HCT116 (cell line): ENCODE results near the gene PLPP2. TPM values are rescaled to one million over a fixed set of nuclear protein-coding genes. Genes with fewer than 3 reads are reported as not detected.

Experiments used
- ATAC-seq: fragments of 200-7000 bp; cut with Tn5 transposase; 2 replicates; pipeline ENCODE4 v1.9.1; 2020; ENCODE audit warnings: mild to moderate bottlenecking, moderate library complexity
- BruUV-seq: library from RNA; stranded (reverse); fragments of 400-500 nt; replicated peaks from 2 replicates; lab custom pipeline; 2021; lab: Mats Ljungman, UMichigan
- CTCF ChIA-PET: fragments of 300-600 bp; sonication (Branson Sonifier 250); formaldehyde crosslinking; loops from one replicate; lab custom pipeline; 2021; ENCODE audit warnings: antibody characterized with exemption; lab: Charles Lee
- POLR2A ChIA-PET: fragments of 300-600, 350-600 bp; sonication (Branson Sonifier 250); formaldehyde crosslinking; loops from one replicate; lab custom pipeline; 2021; ENCODE audit warnings: antibody characterized with exemption; lab: Charles Lee
- RAD21 ChIA-PET, 2 experiments: fragments of 300-600 bp; sonication (Branson Sonifier 250); formaldehyde crosslinking; loops; one replicate each; lab custom pipeline; 2023; ENCODE audit warnings: low total read pairs in 2 of 2; ENCODE audit not compliant: uncharacterized antibody in 2 of 2, unreplicated experiment in 2 of 2, low non-redundant PET in 1 of 2; lab: Charles Lee
- DNase-seq: peaks from one replicate; pipeline ENCODE4 v3.0.0-alpha.2; 2010; ENCODE audit warnings: low read depth, low spot score
- H2AFZ ChIP-seq: fragments of 200-600 bp; shearing (Covaris generic), sonication (generic); 2 replicates; pipeline ENCODE4 v1.6.1; 2017; ENCODE audit warnings: low read depth, mixed run types, mixed read lengths, antibody characterized with exemption, low read length; ENCODE audit not compliant: poor library complexity, severe bottlenecking
- H3K27ac ChIP-seq: 2 replicates; pipeline ENCODE4 v1.5.1; 2012; ENCODE audit warnings: low read depth, low read length
- H3K27me3 ChIP-seq: fragments of 200-600 bp; sonication (generic); 2 replicates; pipeline ENCODE4 v1.6.1; 2016; ENCODE audit warnings: mixed run types, low read length, mixed read lengths; ENCODE audit not compliant: insufficient read depth
- H3K36me3 ChIP-seq, 2 experiments: fragments of 200-500 bp in 1 of 2; fragments of 200-600 bp in 1 of 2; sonication (Bioruptor generic) in 1 of 2; sonication (generic) in 1 of 2; 2 replicates each; pipeline versions ENCODE4 v1.5.1 to v1.6.1; 2014 to 2016; ENCODE audit warnings: low read length in 2 of 2, inconsistent platforms in 1 of 2, mixed read lengths in 1 of 2, mixed run types in 1 of 2; ENCODE audit not compliant: insufficient read depth in 2 of 2, control insufficient read depth in 1 of 2
- H3K4me1 ChIP-seq, 2 experiments: fragments of 200-600 bp in 1 of 2; sonication (generic) in 1 of 2; 2 replicates each; pipeline versions ENCODE4 v1.5.1 to v1.6.1; 2012 to 2017; ENCODE audit warnings: low read length in 2 of 2, inconsistent platforms in 1 of 2, mild to moderate bottlenecking in 1 of 2, mixed read lengths in 1 of 2, mixed run types in 1 of 2, moderate library complexity in 1 of 2; ENCODE audit not compliant: insufficient read depth in 2 of 2, control insufficient read depth in 1 of 2
- H3K4me2 ChIP-seq: fragments of 200-600 bp; sonication (generic); 2 replicates; pipeline ENCODE4 v1.6.1; 2017; ENCODE audit warnings: mixed run types, low read length, mixed read lengths
- H3K4me3 ChIP-seq, 2 experiments: fragments of 200-600 bp in 1 of 2; sonication (generic) in 1 of 2; replicated peaks in 1 of 2; 2 replicates each; pipeline ENCODE4 v1.5.1; 2011 to 2016; ENCODE audit warnings: low read length in 2 of 2, control low read depth in 1 of 2, low read depth in 1 of 2, mild to moderate bottlenecking in 1 of 2, mixed read lengths in 1 of 2, mixed run types in 1 of 2
- H3K79me2 ChIP-seq: fragments of 200-600 bp; sonication (generic); 2 replicates; pipeline ENCODE4 v1.6.1; 2017; ENCODE audit warnings: mild to moderate bottlenecking, mixed run types, low read length, moderate library complexity, mixed read lengths; ENCODE audit not compliant: insufficient read depth
- H3K9ac ChIP-seq: fragments of 200-600 bp; sonication (generic); 2 replicates; pipeline ENCODE4 v1.6.1; 2016; ENCODE audit warnings: low read length, mixed read lengths
- H3K9me2 ChIP-seq: fragments of 200-600 bp; sonication (generic), shearing (Covaris generic); 2 replicates; pipeline ENCODE4 v1.6.1; 2017; ENCODE audit warnings: mixed run types, mild to moderate bottlenecking, moderate library complexity; ENCODE audit not compliant: insufficient read depth
- H3K9me3 ChIP-seq, 2 experiments: fragments of 200-500 bp in 1 of 2; fragments of 200-600 bp in 1 of 2; sonication (Bioruptor generic) in 1 of 2; sonication (generic) in 1 of 2; 2 replicates each; pipeline ENCODE4 v1.6.1; 2014 to 2017; ENCODE audit warnings: low read length in 2 of 2, mixed read lengths in 2 of 2, inconsistent platforms in 1 of 2, low read depth in 1 of 2, mild to moderate bottlenecking in 1 of 2, mixed run types in 1 of 2, moderate library complexity in 1 of 2; ENCODE audit not compliant: control insufficient read depth in 1 of 2, insufficient read depth in 1 of 2
- H4K20me1 ChIP-seq: fragments of 200-600 bp; sonication (generic), shearing (Covaris generic); 2 replicates; pipeline ENCODE4 v1.6.1; 2017; ENCODE audit warnings: mixed run types, mild to moderate bottlenecking, moderate library complexity; ENCODE audit not compliant: insufficient read depth
- ATF3 ChIP-seq: IDR thresholded peaks from 2 replicates; pipeline ENCODE4 v1.6.1; 2012
- CBX3 ChIP-seq: IDR thresholded peaks from 2 replicates; pipeline ENCODE4 v1.6.1; 2012; ENCODE audit warnings: low read depth
- CEBPB ChIP-seq: IDR thresholded peaks from 2 replicates; pipeline ENCODE4 v1.6.1; 2012; ENCODE audit warnings: low read depth
- CTCF ChIP-seq, 3 experiments: fragments of 200-600 bp in 1 of 3; sonication (generic) in 1 of 3; IDR thresholded peaks in 2 of 3; conservative IDR thresholded peaks in 1 of 3; 2 replicates each; pipeline ENCODE4 v1.5.1; 2012 to 2017; ENCODE audit warnings: low read depth in 2 of 3, low read length in 2 of 3, antibody characterized with exemption in 1 of 3, borderline replicate concordance in 1 of 3, control low read depth in 1 of 3, mild to moderate bottlenecking in 1 of 3, mixed read lengths in 1 of 3, mixed run types in 1 of 3, moderate library complexity in 1 of 3; ENCODE audit not compliant: insufficient read depth in 1 of 3
- EGR1 ChIP-seq: IDR thresholded peaks from 2 replicates; pipeline ENCODE4 v1.6.1; 2012; ENCODE audit warnings: low read depth
- ELF1 ChIP-seq: IDR thresholded peaks from 2 replicates; pipeline ENCODE4 v1.6.1; 2012; ENCODE audit warnings: low read depth, borderline replicate concordance
- EZH2 ChIP-seq: fragments of 200-600 bp; sonication (generic); IDR thresholded peaks from 2 replicates; pipeline ENCODE4 v1.6.1; 2017; ENCODE audit warnings: antibody characterized with exemption, mixed run types
- EZH2phosphoT487 ChIP-seq: fragments of 200-600 bp; IDR thresholded peaks from 2 replicates; pipeline ENCODE4 v1.6.1; 2018; ENCODE audit warnings: antibody characterized with exemption, borderline replicate concordance
- FOSL1 ChIP-seq: IDR thresholded peaks from 2 replicates; pipeline ENCODE4 v1.6.1; 2012; ENCODE audit warnings: low read depth
- JUND ChIP-seq: IDR thresholded peaks from 2 replicates; pipeline ENCODE4 v1.6.1; 2012
- POLR2AphosphoS5 ChIP-seq: IDR thresholded peaks from 2 replicates; pipeline ENCODE4 v1.6.1; 2011; ENCODE audit warnings: mild to moderate bottlenecking, low read depth, low read length, moderate library complexity
- SP1 ChIP-seq: IDR thresholded peaks from 2 replicates; pipeline ENCODE4 v1.6.1; 2012; ENCODE audit warnings: low read depth
- TCF7L2 ChIP-seq: IDR thresholded peaks from 2 replicates; pipeline ENCODE4 v1.7.0; 2011; ENCODE audit warnings: borderline replicate concordance, inconsistent platforms; ENCODE audit not compliant: insufficient read depth, insufficient read length; ENCODE audit errors: extremely low read depth
- ZNF274 ChIP-seq: fragments of 200-500 bp; sonication (Bioruptor generic); IDR thresholded peaks from 2 replicates; pipeline ENCODE4 v1.6.1; 2014; ENCODE audit warnings: mild to moderate bottlenecking, low read depth, low read length, inconsistent platforms
- intact Hi-C: fragments of 100-400 bp; cut with micrococcal nuclease; formaldehyde crosslinking; loops from 2 replicates; pipeline ENCODE4 v1.10.0; 2022
- total RNA-seq: library from RNA; stranded (reverse); gene quantifications from one replicate; pipeline ENCODE4 v1.2.1, GENCODE V29; 2021; ENCODE audit not compliant: unreplicated experiment
- TF ChIP-seq, protein P1 (sequence below): IDR thresholded peaks from 2 replicates; pipeline ENCODE4 v1.6.1; 2011; ENCODE audit warnings: mild to moderate bottlenecking, low read length, moderate library complexity; ENCODE audit not compliant: insufficient replicate concordance; ENCODE audit errors: extremely low read depth
- TF ChIP-seq, protein P2 (sequence below): IDR thresholded peaks from 2 replicates; pipeline ENCODE4 v1.6.1; 2012; ENCODE audit warnings: low read depth

The PLPP2 gene
- total RNA-seq, 1 experiment from 2014 or later: 128 TPM

DNA sequence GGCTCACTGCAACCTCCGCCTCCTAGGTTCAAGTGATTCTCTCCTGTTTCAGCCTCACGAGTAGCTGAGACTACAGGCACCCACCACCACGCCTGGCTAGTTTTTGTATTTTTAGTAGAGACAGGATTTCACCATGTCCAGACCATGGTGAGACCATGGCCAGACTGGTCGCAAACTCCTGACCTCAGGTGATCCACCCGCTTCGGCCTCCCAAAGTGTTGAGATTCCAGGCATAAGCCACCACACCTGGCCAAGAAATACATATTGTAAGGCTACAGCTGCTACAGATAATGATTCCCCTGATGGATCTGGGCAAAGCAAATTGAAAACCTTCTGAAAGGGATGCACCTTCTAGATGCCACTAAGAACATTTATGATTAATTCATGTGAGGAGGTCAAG, 17.8 kb downstream of the PLPP2 start:
- CTCF ChIA-PET: no interaction called here
- H2AFZ ChIP-seq: no peak overlapping the region
- ATAC-seq: no peak

More for the DNA sequence above, 17.8 kb downstream of the PLPP2 start:
- no peaks in the 10 kb centered on the region for H3K36me3 ChIP-seq
- H3K9me3 ChIP-seq: no peaks in the 10 kb centered on the region
- ChIA-PET POLR2A (no interaction called here), RAD21 (no interaction called here)
- intact Hi-C loops: no loop called here
- no peaks in the 10 kb centered on the region for H3K9me2 ChIP-seq
- no peaks in the 10 kb centered on the region for H3K79me2 ChIP-seq
- H3K4me3 ChIP-seq: no peak overlapping the region
- H3K9ac ChIP-seq: no peak overlapping the region
- no peak overlapping the region for H3K27ac ChIP-seq
- H3K27me3 ChIP-seq: no peaks in the 10 kb centered on the region
- H4K20me1 ChIP-seq: no peaks in the 10 kb centered on the region
- no TSS peak for BruUV-seq
- no peak for DNase-seq
- no peaks in the 10 kb centered on the region for H3K4me1 ChIP-seq
- TF ChIP-seq ELF1: no peak
- TF ChIP-seq EGR1: no peak
- no peak for TF ChIP-seq CEBPB
- no peak for TF ChIP-seq TCF7L2
- no peak for TF ChIP-seq CBX3
- TF ChIP-seq POLR2AphosphoS5: no peak
- no peak for TF ChIP-seq FOSL1
- TF ChIP-seq, protein P1, sequence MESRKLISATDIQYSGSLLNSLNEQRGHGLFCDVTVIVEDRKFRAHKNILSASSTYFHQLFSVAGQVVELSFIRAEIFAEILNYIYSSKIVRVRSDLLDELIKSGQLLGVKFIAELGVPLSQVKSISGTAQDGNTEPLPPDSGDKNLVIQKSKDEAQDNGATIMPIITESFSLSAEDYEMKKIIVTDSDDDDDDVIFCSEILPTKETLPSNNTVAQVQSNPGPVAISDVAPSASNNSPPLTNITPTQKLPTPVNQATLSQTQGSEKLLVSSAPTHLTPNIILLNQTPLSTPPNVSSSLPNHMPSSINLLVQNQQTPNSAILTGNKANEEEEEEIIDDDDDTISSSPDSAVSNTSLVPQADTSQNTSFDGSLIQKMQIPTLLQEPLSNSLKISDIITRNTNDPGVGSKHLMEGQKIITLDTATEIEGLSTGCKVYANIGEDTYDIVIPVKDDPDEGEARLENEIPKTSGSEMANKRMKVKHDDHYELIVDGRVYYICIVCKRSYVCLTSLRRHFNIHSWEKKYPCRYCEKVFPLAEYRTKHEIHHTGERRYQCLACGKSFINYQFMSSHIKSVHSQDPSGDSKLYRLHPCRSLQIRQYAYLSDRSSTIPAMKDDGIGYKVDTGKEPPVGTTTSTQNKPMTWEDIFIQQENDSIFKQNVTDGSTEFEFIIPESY: no peak
- no peak for TF ChIP-seq SP1
- TF ChIP-seq EZH2: no peak
- TF ChIP-seq ATF3: no peak
- no peak for TF ChIP-seq CTCF (IDR thresholded peaks at IDR 0.05 in 2 of 3, conservative IDR thresholded peaks at IDR 0.05 in 1 of 3; ENCODE audit: borderline replicate concordance in 1 of 3, insufficient read depth in 1 of 3, low read depth in 2 of 3, low read length in 2 of 3)
- no peak for TF ChIP-seq ZNF274
- TF ChIP-seq EZH2phosphoT487: no peak
- TF ChIP-seq, protein P2, sequence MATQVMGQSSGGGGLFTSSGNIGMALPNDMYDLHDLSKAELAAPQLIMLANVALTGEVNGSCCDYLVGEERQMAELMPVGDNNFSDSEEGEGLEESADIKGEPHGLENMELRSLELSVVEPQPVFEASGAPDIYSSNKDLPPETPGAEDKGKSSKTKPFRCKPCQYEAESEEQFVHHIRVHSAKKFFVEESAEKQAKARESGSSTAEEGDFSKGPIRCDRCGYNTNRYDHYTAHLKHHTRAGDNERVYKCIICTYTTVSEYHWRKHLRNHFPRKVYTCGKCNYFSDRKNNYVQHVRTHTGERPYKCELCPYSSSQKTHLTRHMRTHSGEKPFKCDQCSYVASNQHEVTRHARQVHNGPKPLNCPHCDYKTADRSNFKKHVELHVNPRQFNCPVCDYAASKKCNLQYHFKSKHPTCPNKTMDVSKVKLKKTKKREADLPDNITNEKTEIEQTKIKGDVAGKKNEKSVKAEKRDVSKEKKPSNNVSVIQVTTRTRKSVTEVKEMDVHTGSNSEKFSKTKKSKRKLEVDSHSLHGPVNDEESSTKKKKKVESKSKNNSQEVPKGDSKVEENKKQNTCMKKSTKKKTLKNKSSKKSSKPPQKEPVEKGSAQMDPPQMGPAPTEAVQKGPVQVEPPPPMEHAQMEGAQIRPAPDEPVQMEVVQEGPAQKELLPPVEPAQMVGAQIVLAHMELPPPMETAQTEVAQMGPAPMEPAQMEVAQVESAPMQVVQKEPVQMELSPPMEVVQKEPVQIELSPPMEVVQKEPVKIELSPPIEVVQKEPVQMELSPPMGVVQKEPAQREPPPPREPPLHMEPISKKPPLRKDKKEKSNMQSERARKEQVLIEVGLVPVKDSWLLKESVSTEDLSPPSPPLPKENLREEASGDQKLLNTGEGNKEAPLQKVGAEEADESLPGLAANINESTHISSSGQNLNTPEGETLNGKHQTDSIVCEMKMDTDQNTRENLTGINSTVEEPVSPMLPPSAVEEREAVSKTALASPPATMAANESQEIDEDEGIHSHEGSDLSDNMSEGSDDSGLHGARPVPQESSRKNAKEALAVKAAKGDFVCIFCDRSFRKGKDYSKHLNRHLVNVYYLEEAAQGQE: no peak
- no peak for TF ChIP-seq JUND
- TF ChIP-seq, all 23 proteins: peak for 0
- H3K4me2 ChIP-seq: no peak overlapping the region
